GM21619 (cell line): Measurements from ENCODE around the gene GFAP.
"Not testable (repeated sequence)": the region's sequence is repeated elsewhere in the genome, so short reads cannot be mapped to it uniquely, and the experiment has no call there.

Source experiments
- ATAC-seq: cut with Tn5 transposase; IDR thresholded peaks from one replicate; pipeline ENCODE4 v1.9.1; 2021; ENCODE audit not compliant: unreplicated experiment

Gene GFAP

GRCh38 chr17:44915321-44915726, at the start of gene GFAP:
GFAP (minus strand) TSS chr17:44915500; CDS start chr17:44915486, 14 bp downstream.
- ATAC-seq = no peak

GRCh38 chr17:44961921-44962350, 46.6 kb upstream of the GFAP start:
- ATAC-seq = no peak

GRCh38 chr17:44960691-44961090, 45.4 kb upstream of the GFAP start:
- ATAC-seq = no peak

GRCh38 chr17:44959821-44960531, 44.7 kb upstream of the GFAP start:
- no peak for ATAC-seq

GRCh38 chr17:44956998-44957981, 42.0 kb upstream of the GFAP start:
- no peak for ATAC-seq

GRCh38 chr17:44955674-44956425, 40.5 kb upstream of the GFAP start:
- ATAC-seq = no peak

- ATAC-seq = no peak
Measured at GRCh38 chr17:44952946-44953475, 37.7 kb upstream of the GFAP start.

GRCh38 chr17:44948315-44948795, 33.1 kb upstream of the GFAP start:
- ATAC-seq = no peak

GRCh38 chr17:44947461-44948314, 32.4 kb upstream of the GFAP start, which contains the start of gene KIF18B:
KIF18B (minus strand) TSS chr17:44947773; CDS start chr17:44936344, 11,429 bp downstream.
- peak; percentile 86 for ATAC-seq

GRCh38 chr17:44945652-44946051, 30.4 kb upstream of the GFAP start:
- ATAC-seq = not testable (repeated sequence)

GRCh38 chr17:44942456-44942855, 27.2 kb upstream of the GFAP start:
- no peak for ATAC-seq

GRCh38 chr17:44941712-44942331, 26.5 kb upstream of the GFAP start:
- ATAC-seq = no peak

- no peak for ATAC-seq
Measured at GRCh38 chr17:44940768-44941167, 25.5 kb upstream of the GFAP start.

GRCh38 chr17:44940317-44940716, 25.0 kb upstream of the GFAP start:
- no peak for ATAC-seq

GRCh38 chr17:44935116-44935515, 19.8 kb upstream of the GFAP start:
- ATAC-seq = no peak

GRCh38 chr17:44934745-44935105, 19.4 kb upstream of the GFAP start:
- no peak for ATAC-seq

GRCh38 chr17:44933824-44934744, 18.8 kb upstream of the GFAP start:
- no peak for ATAC-seq

- no peak for ATAC-seq
Measured at GRCh38 chr17:44932787-44933097, 17.4 kb upstream of the GFAP start.
